HL-60 (cell line): ENCODE measurements around the gene MTX2.

Source experiments
- GABPA ChIP-seq: IDR thresholded peaks from 2 replicates; pipeline ENCODE4 v1.6.1; 2012; ENCODE audit warnings: low read depth
- POLR2AphosphoS5 ChIP-seq: IDR thresholded peaks from 2 replicates; pipeline ENCODE4 v1.6.1; 2012; ENCODE audit warnings: low read depth
- REST ChIP-seq: IDR thresholded peaks from 2 replicates; pipeline ENCODE4 v1.6.1; 2012; ENCODE audit warnings: low read depth; ENCODE audit not compliant: insufficient replicate concordance
- SPI1 ChIP-seq: IDR thresholded peaks from 2 replicates; pipeline ENCODE4 v1.6.1; 2012; ENCODE audit warnings: low read depth, mild to moderate bottlenecking, borderline replicate concordance
- TF ChIP-seq, protein P1 (sequence below): IDR thresholded peaks from one replicate; pipeline ENCODE4 v1.5.1; 2011; ENCODE audit warnings: low read length, control low read depth, inconsistent platforms; ENCODE audit not compliant: insufficient read depth

GRCh38 chr2:176237456-176237855, 31.8 kb upstream of the MTX2 start:
- TF ChIP-seq, protein P1, sequence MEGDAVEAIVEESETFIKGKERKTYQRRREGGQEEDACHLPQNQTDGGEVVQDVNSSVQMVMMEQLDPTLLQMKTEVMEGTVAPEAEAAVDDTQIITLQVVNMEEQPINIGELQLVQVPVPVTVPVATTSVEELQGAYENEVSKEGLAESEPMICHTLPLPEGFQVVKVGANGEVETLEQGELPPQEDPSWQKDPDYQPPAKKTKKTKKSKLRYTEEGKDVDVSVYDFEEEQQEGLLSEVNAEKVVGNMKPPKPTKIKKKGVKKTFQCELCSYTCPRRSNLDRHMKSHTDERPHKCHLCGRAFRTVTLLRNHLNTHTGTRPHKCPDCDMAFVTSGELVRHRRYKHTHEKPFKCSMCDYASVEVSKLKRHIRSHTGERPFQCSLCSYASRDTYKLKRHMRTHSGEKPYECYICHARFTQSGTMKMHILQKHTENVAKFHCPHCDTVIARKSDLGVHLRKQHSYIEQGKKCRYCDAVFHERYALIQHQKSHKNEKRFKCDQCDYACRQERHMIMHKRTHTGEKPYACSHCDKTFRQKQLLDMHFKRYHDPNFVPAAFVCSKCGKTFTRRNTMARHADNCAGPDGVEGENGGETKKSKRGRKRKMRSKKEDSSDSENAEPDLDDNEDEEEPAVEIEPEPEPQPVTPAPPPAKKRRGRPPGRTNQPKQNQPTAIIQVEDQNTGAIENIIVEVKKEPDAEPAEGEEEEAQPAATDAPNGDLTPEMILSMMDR, result no peak
- TF ChIP-seq REST (no peak), GABPA (no peak), POLR2AphosphoS5 (no peak), SPI1 (no peak)
